SK-N-SH treated with all-trans-retinoic acid at 6 μM for 48 hours (cell line): Measurements from ENCODE around the gene PTRH1.

Experiments used
- ATAC-seq: fragments of 200-7000 bp; cut with Tn5 transposase; 3 replicates; pipeline ENCODE4 v1.9.1; 2020; ENCODE audit warnings: mild to moderate bottlenecking, moderate library complexity
- ARNTL ChIP-seq: fragments of 450-650 bp; formaldehyde crosslinking; IDR thresholded peaks from 2 replicates; pipeline ENCODE4 v1.5.0; 2020; ENCODE audit warnings: low read depth, mild to moderate bottlenecking, moderate library complexity, borderline replicate concordance
- BACH2 ChIP-seq: fragments of 250-450 bp; sonication (Bioruptor Pico); IDR thresholded peaks from 2 replicates; pipeline ENCODE4 v1.9.0; 2021; ENCODE audit warnings: mild to moderate bottlenecking, borderline replicate concordance
- CSDC2 ChIP-seq: fragments of 250-450 bp; sonication (Bioruptor Pico); IDR thresholded peaks from 2 replicates; pipeline ENCODE4 v1.5.0; 2020; ENCODE audit warnings: mild to moderate bottlenecking, moderate library complexity
- ESRRG ChIP-seq: fragments of 250-450 bp; sonication (Bioruptor Pico); IDR thresholded peaks from 2 replicates; pipeline ENCODE4 v1.6.1; 2021; ENCODE audit warnings: mild to moderate bottlenecking
- GLIS3 ChIP-seq: fragments of 250-450 bp; sonication (Bioruptor Pico); IDR thresholded peaks from 2 replicates; pipeline ENCODE4 v1.5.0; 2020; ENCODE audit warnings: mild to moderate bottlenecking, moderate library complexity
- ISL1 ChIP-seq: fragments of 250-450 bp; sonication (Bioruptor Pico); IDR thresholded peaks from 2 replicates; pipeline ENCODE4 v2.1.2; 2022; ENCODE audit warnings: mild to moderate bottlenecking, moderate library complexity
- OSR1 ChIP-seq: fragments of 250-450 bp; sonication (Bioruptor Pico); IDR thresholded peaks from 2 replicates; pipeline ENCODE4 v1.8.0; 2022; ENCODE audit warnings: moderate library complexity, mild to moderate bottlenecking, inconsistent platforms
- PPARA ChIP-seq: fragments of 250-450 bp; sonication (Bioruptor Pico); IDR thresholded peaks from 2 replicates; pipeline ENCODE4 v1.5.0; 2020; ENCODE audit warnings: mild to moderate bottlenecking, borderline replicate concordance
- RARB ChIP-seq: fragments of 250-450 bp; sonication (Bioruptor Pico); IDR thresholded peaks from 2 replicates; pipeline ENCODE4 v1.8.0; 2021; ENCODE audit warnings: mild to moderate bottlenecking, moderate library complexity
- SNAI2 ChIP-seq: fragments of 250-450 bp; sonication (Bioruptor Pico); IDR thresholded peaks from 2 replicates; pipeline ENCODE4 v1.5.0; 2020; ENCODE audit warnings: mild to moderate bottlenecking, moderate library complexity
- TCF4 ChIP-seq: fragments of 250-450 bp; sonication (Bioruptor Pico); IDR thresholded peaks from 2 replicates; pipeline ENCODE4 v1.8.0; 2021; ENCODE audit warnings: mild to moderate bottlenecking, moderate library complexity, borderline replicate concordance
- TOX ChIP-seq: fragments of 250-450 bp; sonication (Bioruptor Pico); IDR thresholded peaks from 2 replicates; pipeline ENCODE4 v1.8.0; 2021; ENCODE audit warnings: mild to moderate bottlenecking, moderate library complexity, borderline replicate concordance
- ZC3H10 ChIP-seq: fragments of 250-450 bp; sonication (Bioruptor Pico); IDR thresholded peaks from 2 replicates; pipeline ENCODE4 v1.5.1; 2021; ENCODE audit warnings: mild to moderate bottlenecking, moderate library complexity
- ZFP3 ChIP-seq: fragments of 250-450 bp; sonication (Bioruptor Pico); IDR thresholded peaks from 2 replicates; pipeline ENCODE4 v1.5.0; 2020; ENCODE audit warnings: mild to moderate bottlenecking, moderate library complexity
- ZFP30 ChIP-seq: fragments of 450-650 bp; formaldehyde crosslinking; IDR thresholded peaks from 2 replicates; pipeline ENCODE4 v1.5.0; 2022; ENCODE audit warnings: mild to moderate bottlenecking, moderate library complexity
- ZNF565 ChIP-seq: fragments of 450-650 bp; formaldehyde crosslinking; conservative IDR thresholded peaks from 2 replicates; pipeline ENCODE4 v1.5.0; 2020; ENCODE audit warnings: low read depth, mild to moderate bottlenecking, moderate library complexity
- ZNF70 ChIP-seq: fragments of 450-650 bp; formaldehyde crosslinking; IDR thresholded peaks from 2 replicates; pipeline ENCODE4 v1.5.0; 2020; ENCODE audit warnings: mild to moderate bottlenecking, moderate library complexity
- ZNF8 ChIP-seq: fragments of 450-650 bp; formaldehyde crosslinking; IDR thresholded peaks from 2 replicates; pipeline ENCODE4 v1.5.0; 2020; ENCODE audit warnings: mild to moderate bottlenecking, moderate library complexity
- TF ChIP-seq, protein P1 (sequence below): fragments of 250-450 bp; sonication (Bioruptor Pico); IDR thresholded peaks from 2 replicates; pipeline ENCODE4 v1.5.0; 2020; ENCODE audit warnings: mild to moderate bottlenecking, moderate library complexity
- TF ChIP-seq, protein P2 (sequence below): fragments of 250-450 bp; sonication (Bioruptor Pico); IDR thresholded peaks from 2 replicates; pipeline ENCODE4 v1.5.1; 2021; ENCODE audit warnings: mild to moderate bottlenecking, moderate library complexity
- TF ChIP-seq, protein P3 (sequence below): fragments of 250-450 bp; sonication (Bioruptor Pico); IDR thresholded peaks from 2 replicates; pipeline ENCODE4 v1.8.0; 2020; ENCODE audit warnings: mild to moderate bottlenecking, moderate library complexity, borderline replicate concordance
- TF ChIP-seq, protein P4 (sequence below): fragments of 250-450 bp; sonication (Bioruptor Pico); IDR thresholded peaks from 2 replicates; pipeline ENCODE4 v1.8.0; 2021; ENCODE audit warnings: low read depth, mild to moderate bottlenecking, moderate library complexity, borderline replicate concordance

Gene PTRH1

DNA sequence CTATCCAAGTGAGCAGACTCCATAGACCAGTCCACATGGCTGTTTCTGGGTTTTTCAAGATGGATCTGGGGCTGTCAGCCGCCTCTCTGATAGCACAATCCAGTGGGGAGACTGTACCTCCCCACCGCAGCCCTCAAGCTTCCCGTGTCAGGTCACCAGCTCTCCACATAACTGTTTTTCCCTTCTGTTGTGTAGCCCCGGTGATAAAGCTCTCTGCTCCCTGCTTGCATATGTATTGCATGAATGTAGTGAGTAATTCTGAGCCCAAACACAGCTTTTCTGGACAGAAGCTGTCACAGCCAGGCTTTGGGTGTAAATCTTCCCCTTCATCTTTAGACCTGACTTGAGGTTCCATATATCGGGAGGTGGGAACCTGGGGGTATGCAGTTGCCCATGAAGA, 31.7 kb downstream of the PTRH1 start:
- no peak for ATAC-seq
- TF ChIP-seq ZFP3 (CRISPR knock-in tag) (no peak), RARB (no peak), PPARA (CRISPR knock-in tag) (no peak), OSR1 (CRISPR knock-in tag) (no peak), ZC3H10 (CRISPR knock-in tag) (no peak), TCF4 (CRISPR knock-in tag) (no peak)
- TF ChIP-seq, protein P1, sequence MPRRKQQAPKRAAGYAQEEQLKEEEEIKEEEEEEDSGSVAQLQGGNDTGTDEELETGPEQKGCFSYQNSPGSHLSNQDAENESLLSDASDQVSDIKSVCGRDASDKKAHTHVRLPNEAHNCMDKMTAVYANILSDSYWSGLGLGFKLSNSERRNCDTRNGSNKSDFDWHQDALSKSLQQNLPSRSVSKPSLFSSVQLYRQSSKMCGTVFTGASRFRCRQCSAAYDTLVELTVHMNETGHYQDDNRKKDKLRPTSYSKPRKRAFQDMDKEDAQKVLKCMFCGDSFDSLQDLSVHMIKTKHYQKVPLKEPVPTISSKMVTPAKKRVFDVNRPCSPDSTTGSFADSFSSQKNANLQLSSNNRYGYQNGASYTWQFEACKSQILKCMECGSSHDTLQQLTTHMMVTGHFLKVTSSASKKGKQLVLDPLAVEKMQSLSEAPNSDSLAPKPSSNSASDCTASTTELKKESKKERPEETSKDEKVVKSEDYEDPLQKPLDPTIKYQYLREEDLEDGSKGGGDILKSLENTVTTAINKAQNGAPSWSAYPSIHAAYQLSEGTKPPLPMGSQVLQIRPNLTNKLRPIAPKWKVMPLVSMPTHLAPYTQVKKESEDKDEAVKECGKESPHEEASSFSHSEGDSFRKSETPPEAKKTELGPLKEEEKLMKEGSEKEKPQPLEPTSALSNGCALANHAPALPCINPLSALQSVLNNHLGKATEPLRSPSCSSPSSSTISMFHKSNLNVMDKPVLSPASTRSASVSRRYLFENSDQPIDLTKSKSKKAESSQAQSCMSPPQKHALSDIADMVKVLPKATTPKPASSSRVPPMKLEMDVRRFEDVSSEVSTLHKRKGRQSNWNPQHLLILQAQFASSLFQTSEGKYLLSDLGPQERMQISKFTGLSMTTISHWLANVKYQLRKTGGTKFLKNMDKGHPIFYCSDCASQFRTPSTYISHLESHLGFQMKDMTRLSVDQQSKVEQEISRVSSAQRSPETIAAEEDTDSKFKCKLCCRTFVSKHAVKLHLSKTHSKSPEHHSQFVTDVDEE (CRISPR knock-in tag) = no peak
- TF ChIP-seq, protein P2, sequence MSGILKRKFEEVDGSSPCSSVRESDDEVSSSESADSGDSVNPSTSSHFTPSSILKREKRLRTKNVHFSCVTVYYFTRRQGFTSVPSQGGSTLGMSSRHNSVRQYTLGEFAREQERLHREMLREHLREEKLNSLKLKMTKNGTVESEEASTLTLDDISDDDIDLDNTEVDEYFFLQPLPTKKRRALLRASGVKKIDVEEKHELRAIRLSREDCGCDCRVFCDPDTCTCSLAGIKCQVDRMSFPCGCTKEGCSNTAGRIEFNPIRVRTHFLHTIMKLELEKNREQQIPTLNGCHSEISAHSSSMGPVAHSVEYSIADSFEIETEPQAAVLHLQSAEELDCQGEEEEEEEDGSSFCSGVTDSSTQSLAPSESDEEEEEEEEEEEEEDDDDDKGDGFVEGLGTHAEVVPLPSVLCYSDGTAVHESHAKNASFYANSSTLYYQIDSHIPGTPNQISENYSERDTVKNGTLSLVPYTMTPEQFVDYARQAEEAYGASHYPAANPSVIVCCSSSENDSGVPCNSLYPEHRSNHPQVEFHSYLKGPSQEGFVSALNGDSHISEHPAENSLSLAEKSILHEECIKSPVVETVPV = no peak

DNA sequence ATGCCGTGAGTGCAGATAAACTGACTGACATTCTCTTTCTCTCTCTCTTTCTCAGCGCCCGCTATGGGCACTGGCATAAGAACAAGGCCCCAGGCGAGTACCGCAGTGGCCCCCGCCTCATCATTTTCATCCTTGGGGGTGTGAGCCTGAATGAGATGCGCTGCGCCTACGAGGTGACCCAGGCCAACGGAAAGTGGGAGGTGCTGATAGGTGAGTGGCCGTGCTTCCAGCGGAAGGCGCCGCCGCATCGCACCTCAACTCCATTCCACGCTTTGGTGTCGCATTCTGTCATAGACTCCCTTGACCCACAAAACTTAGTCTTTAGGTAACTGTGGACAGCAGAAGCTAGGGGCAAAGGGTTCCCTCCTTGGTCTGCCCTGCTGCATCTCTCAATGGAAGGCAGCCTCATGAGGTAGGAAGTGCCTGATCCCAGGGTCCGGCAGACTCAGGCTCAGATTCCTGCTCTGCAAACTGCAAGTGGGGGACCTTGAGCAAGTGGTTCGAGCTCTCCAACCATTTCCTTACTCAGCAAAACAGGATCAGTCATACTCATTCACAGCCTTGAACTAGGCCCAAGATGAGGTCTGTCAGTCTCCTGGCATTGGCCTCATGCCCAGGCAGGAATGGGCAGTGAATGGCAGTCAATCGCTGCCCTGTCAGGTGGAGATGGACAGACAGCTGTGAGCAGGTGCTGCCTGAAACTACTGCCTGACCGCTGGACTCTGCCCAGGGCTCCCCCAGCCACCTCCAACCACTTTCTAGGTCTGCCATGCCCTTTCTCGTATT, 32.9 kb downstream of the PTRH1 start:
- TF ChIP-seq ZNF8 (CRISPR knock-in tag) = no peak
- TF ChIP-seq RARB = no peak
- TF ChIP-seq TCF4 (CRISPR knock-in tag) = no peak
- TF ChIP-seq ESRRG (CRISPR knock-in tag) = no peak
- TF ChIP-seq SNAI2 (CRISPR knock-in tag) = no peak
- TF ChIP-seq, protein P3, sequence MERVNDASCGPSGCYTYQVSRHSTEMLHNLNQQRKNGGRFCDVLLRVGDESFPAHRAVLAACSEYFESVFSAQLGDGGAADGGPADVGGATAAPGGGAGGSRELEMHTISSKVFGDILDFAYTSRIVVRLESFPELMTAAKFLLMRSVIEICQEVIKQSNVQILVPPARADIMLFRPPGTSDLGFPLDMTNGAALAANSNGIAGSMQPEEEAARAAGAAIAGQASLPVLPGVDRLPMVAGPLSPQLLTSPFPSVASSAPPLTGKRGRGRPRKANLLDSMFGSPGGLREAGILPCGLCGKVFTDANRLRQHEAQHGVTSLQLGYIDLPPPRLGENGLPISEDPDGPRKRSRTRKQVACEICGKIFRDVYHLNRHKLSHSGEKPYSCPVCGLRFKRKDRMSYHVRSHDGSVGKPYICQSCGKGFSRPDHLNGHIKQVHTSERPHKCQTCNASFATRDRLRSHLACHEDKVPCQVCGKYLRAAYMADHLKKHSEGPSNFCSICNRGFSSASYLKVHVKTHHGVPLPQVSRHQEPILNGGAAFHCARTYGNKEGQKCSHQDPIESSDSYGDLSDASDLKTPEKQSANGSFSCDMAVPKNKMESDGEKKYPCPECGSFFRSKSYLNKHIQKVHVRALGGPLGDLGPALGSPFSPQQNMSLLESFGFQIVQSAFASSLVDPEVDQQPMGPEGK (CRISPR knock-in tag) = no peak
- no peak for TF ChIP-seq ISL1 (CRISPR knock-in tag)
- TF ChIP-seq, all 23 proteins: peak for 0
- no peak for ATAC-seq

DNA sequence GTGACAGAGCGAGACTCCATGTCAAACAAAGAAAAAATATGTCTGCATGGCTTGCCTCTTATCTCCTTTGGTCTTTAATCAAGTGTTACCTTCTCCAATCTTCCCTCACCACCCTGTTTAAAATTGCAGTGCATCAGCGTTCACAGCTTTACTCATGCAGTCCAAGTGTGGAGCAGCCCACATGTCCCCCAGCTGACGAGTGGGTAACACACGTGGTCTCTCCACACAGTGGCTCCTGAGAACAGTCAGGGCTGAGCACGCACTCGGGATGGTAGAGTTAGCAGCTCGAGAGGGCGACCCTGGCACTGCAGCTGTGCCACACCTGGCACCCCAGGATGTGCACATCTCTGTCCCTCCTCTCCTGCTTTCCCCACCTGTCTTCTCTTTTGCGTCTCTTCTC, 34.6 kb downstream of the PTRH1 start:
- ATAC-seq = no peak
- TF ChIP-seq, protein P4, sequence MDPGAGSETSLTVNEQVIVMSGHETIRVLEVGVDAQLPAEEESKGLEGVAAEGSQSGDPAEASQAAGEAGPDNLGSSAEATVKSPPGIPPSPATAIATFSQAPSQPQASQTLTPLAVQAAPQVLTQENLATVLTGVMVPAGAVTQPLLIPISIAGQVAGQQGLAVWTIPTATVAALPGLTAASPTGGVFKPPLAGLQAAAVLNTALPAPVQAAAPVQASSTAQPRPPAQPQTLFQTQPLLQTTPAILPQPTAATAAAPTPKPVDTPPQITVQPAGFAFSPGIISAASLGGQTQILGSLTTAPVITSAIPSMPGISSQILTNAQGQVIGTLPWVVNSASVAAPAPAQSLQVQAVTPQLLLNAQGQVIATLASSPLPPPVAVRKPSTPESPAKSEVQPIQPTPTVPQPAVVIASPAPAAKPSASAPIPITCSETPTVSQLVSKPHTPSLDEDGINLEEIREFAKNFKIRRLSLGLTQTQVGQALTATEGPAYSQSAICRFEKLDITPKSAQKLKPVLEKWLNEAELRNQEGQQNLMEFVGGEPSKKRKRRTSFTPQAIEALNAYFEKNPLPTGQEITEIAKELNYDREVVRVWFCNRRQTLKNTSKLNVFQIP = no peak
- TF ChIP-seq ZC3H10 (CRISPR knock-in tag) (no peak), SNAI2 (CRISPR knock-in tag) (no peak), ZNF8 (CRISPR knock-in tag) (no peak), ZFP30 (CRISPR knock-in tag) (no peak), CSDC2 (no peak)

DNA sequence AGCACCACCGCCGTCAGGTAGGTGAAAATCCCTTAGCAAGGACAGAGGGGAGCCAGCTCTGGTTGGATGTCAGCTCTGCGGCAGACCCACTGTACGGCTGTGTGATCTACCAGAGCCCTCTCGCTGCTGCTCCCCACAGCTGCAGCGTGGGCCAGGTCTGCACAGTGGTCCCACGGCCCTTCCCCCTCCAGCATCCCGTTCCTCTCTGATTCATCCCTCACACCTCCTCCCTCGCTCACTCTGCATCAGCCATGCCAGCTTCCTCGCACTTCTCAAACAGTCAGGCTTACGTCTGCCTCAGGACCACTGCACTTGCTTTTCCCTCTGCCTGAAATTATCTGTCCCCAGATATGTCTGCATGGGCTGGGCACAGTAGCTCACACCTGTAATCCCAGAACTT, 35.2 kb downstream of the PTRH1 start:
- ATAC-seq = no peak
- TF ChIP-seq, protein P1 (CRISPR knock-in tag) = no peak
- TF ChIP-seq TCF4 (CRISPR knock-in tag) (no peak), SNAI2 (CRISPR knock-in tag) (no peak), ZNF565 (CRISPR knock-in tag) (no peak), ZNF8 (CRISPR knock-in tag) (no peak), ARNTL (CRISPR knock-in tag) (no peak), TOX (CRISPR knock-in tag) (no peak), RARB (no peak), OSR1 (CRISPR knock-in tag) (no peak), ZNF70 (no peak), GLIS3 (no peak), BACH2 (CRISPR knock-in tag) (no peak), ISL1 (CRISPR knock-in tag) (no peak)
- TF ChIP-seq, protein P2 = no peak
